Amniotic epithelial cell (primary cell): ENCODE data around the gene PRR20A.
"Not testable (repeated sequence)": the region's sequence is repeated elsewhere in the genome, so short reads cannot be mapped to it uniquely, and the experiment has no call there.

Source experiments
- DNase-seq: peaks from one replicate; pipeline ENCODE4 v3.0.0-alpha.2; 2010; ENCODE audit warnings: low read depth

Gene PRR20A

DNA sequence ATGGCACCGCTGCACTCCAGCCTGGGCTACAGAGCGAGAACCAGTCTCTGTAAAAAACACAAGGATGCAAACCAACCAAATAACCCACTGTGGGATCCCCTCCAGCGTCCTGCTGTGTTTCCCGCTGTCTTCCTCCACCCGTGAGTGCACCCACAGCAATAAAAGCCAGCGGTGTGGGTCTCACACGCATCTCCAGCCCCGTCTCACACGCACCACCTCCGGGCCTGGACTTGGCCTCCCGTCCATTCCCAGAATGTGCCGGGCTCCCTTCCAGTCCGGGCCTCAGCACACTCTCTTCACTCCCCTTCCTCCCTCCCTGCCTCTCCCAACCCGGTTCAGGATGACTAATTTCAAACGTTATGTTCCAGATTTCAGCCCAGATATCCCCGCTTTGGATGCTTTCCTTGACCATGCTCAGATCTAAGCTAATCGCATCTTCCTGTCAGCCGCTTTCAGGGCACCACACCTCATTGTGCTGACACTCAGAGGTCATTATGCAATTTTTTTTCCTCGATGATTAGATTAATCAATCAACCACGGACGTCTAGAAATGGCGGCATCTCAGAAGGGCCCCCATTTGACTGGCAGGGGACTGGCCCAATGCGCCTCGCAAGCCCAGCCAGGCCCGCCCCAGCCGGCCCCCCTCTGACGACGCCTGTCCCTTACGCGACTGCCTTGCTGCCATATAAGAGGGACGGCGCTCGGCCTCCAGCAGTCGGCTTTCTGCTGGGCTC, at the start of gene PRR20A:
Gene PRR20A (plus strand): TSS at position 684 of the 734 bp plus-strand sequence. CDS start 387 bp downstream, outside the sequence.
- DNase-seq: not testable (repeated sequence)

DNA sequence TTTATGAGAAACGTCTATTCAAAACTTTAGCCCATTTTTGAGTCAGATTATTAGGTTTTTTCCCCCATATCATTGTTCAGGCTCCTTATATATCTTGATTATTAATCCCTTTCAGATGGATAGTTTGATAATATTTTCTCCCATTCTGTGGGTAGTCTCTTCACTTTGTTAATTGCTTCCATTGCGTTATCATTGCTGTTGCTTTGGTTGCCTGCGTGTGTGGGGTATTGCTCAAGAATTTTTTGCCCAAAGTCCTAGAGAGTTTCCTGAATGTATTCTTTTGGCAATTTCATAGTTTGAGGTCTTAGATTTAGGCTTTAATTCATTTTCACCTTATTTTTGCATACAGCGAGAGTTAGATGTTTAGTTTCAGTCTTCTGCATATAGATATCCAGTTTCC, 25.8 kb upstream of the PRR20A start:
- DNase-seq: no peak

DNA sequence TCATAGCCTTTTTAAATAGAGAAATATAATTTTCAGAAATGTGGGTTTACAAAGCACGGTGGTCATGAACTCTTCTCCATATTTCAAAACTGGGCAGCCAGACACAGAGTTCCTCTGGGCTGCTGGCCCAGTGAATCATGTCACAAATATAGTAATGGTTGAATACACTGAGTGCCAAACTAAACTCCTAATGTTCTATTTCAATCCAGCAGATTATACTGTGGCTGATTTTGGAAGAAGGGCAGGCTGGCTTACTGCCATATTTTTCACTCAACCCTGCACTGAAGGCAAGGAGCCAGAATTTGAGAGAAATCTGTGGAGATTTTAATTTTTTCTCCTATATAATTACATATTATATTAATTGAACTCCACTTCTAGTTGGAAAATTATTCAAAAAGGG, 17.0 kb upstream of the PRR20A start:
- DNase-seq: no peak

DNA sequence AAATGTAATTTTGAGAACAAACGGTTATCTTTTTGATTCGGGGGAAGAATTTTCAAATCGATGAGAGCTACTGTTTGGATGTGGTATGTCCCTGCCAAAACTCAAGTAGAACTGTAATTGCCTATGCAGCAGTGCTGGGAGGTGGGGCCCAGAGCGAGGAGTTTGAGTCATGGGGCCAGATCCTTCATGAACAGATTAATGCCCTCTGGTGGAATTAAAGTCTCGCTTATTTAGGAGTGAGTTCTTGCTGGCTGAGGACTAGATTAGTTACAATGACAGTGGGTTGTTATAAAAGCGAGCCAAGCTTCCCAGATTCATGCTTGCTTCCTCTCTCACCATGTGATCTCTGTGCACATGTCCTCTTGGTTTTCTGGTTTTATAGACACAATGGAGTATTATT, 11.8 kb upstream of the PRR20A start:
- no peak for DNase-seq

- no peak for DNase-seq
Observed at GRCh38 chr13:57136093-57136492, 4.6 kb upstream of the PRR20A start.

GRCh38 chr13:57137585-57137984, 3.1 kb upstream of the PRR20A start:
- DNase-seq: no peak

DNA sequence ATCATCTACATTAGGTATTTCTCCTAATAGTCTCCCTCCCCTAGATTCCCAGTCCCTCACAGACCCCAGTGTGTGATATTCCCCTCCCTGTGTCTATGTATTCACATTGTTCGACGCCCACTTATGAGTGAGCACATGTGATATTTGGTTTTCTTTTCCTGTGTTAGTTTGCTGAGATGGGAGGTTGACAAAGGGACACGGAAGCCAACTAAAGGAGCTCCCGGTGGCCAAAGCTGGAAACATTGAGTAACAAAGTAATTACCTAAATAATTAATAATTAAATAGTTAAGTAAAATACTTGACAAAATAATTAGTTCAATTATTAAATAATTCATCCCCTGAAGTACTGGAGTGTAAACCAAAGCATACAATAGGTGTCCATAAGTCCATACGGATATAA, 1.7 kb upstream of the PRR20A start:
- DNase-seq: no peak

DNA sequence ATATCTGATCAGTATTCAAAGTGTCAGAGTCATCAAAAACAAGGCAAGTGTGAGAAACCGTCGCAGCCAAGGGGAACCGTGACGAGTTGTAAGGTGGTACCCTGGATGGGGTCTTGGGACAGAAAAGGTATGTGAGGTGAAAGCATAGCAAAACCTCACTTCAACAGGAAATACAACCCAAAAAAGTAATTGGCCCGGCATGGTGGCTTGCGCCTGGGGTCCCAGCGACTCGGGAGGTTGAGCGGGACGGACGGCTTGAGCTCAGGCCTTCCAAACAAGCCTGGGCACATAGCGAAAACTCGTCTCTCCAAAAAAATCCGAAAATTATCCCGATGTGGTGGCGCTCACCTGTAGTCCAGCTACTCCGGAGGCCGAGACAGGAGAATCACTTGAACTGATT, 937 bp upstream of the PRR20A start:
- DNase-seq: not testable (repeated sequence)

DNA sequence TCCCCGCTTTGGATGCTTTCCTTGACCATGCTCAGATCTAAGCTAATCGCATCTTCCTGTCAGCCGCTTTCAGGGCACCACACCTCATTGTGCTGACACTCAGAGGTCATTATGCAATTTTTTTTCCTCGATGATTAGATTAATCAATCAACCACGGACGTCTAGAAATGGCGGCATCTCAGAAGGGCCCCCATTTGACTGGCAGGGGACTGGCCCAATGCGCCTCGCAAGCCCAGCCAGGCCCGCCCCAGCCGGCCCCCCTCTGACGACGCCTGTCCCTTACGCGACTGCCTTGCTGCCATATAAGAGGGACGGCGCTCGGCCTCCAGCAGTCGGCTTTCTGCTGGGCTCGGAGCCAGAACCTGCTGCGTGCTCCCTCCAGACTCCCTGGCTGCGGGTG, 6.5 kb downstream of the PRR20A start, which contains the start of gene PRR20B:
Gene PRR20B (plus strand): TSS at position 301 of the 400 bp plus-strand sequence. CDS start 387 bp downstream, outside the sequence.
- not testable (repeated sequence) for DNase-seq

DNA sequence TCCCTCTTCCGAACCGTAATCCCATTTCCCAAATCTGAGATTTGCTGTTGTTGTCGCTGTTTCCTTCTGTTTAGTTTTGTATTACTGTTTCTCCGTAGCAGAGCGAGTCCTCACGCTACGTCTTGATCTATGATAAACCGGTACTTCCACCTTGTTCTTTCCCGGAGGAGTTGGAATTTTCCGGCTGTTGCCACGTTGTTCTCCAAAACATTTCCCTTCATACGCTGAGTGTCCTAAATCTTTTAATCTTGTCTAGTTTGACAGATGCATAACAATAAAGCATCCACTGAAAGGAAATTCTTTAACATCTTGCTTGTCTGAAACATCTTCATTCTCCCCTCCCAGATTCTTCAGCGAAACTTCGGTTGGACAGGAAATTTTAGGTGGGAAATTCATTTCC, 7.4 kb downstream of the PRR20A start:
- not testable (repeated sequence) for DNase-seq

- not testable (repeated sequence) for DNase-seq
Observed at GRCh38 chr13:57153761-57154160, 13.0 kb downstream of the PRR20A start, which contains the start of gene PRR20C. Gene PRR20C (plus strand): TSS chr13:57154061. CDS start chr13:57154448, 387 bp downstream.

DNA sequence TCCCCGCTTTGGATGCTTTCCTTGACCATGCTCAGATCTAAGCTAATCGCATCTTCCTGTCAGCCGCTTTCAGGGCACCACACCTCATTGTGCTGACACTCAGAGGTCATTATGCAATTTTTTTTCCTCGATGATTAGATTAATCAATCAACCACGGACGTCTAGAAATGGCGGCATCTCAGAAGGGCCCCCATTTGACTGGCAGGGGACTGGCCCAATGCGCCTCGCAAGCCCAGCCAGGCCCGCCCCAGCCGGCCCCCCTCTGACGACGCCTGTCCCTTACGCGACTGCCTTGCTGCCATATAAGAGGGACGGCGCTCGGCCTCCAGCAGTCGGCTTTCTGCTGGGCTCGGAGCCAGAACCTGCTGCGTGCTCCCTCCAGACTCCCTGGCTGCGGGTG, 19.6 kb downstream of the PRR20A start, which contains the start of gene PRR20D:
Gene PRR20D (plus strand): TSS at position 301 of the 400 bp plus-strand sequence. CDS start 387 bp downstream, outside the sequence.
- DNase-seq: not testable (repeated sequence)

GRCh38 chr13:57166897-57167296, 26.2 kb downstream of the PRR20A start, which contains the start of gene PRR20E:
Gene PRR20E (plus strand): TSS chr13:57167197. CDS start chr13:57167584, 387 bp downstream.
- DNase-seq: not testable (repeated sequence)

- DNase-seq: no peak
Observed at GRCh38 chr13:57191667-57192066, 50.9 kb downstream of the PRR20A start.
